Effector memory CD4-positive, alpha-beta T cell (primary cell): Measurements from ENCODE around the gene C2orf92.
"Not testable (repeated sequence)": the region's sequence is repeated elsewhere in the genome, so short reads cannot be mapped to it uniquely, and the experiment has no call there.

Experiments used
- DNase-seq, 3 donors: peaks; one replicate each; pipeline ENCODE4 v3.0.0-alpha.2; 2020
- H3K27ac ChIP-seq: 2 replicates; pipeline ENCODE4 v1.7.0; 2013; ENCODE audit warnings: mild to moderate bottlenecking, low read length, moderate library complexity; ENCODE audit not compliant: insufficient read depth, poor library complexity, severe bottlenecking
- H3K27me3 ChIP-seq: replicated peaks from 2 replicates; pipeline ENCODE4 v1.7.0; 2013; ENCODE audit warnings: mild to moderate bottlenecking, low read length; ENCODE audit not compliant: insufficient read depth, control insufficient read depth, poor library complexity, severe bottlenecking
- H3K36me3 ChIP-seq: 2 replicates; pipeline ENCODE4 v1.7.0; 2013; ENCODE audit warnings: mild to moderate bottlenecking, low read length, moderate library complexity; ENCODE audit not compliant: control insufficient read depth, insufficient read depth
- H3K4me1 ChIP-seq: 2 replicates; pipeline ENCODE4 v1.7.0; 2013; ENCODE audit warnings: low read length, mild to moderate bottlenecking; ENCODE audit not compliant: control insufficient read depth, insufficient read depth, poor library complexity, severe bottlenecking
- H3K4me3 ChIP-seq: 2 replicates; pipeline ENCODE4 v1.7.0; 2013; ENCODE audit warnings: low read length, low read depth, mild to moderate bottlenecking; ENCODE audit not compliant: insufficient read depth, poor library complexity, severe bottlenecking
- H3K9me3 ChIP-seq: 2 replicates; pipeline ENCODE4 v1.7.0; 2013; ENCODE audit warnings: mild to moderate bottlenecking, low read length, moderate library complexity; ENCODE audit not compliant: control insufficient read depth

C2orf92 gene

DNA sequence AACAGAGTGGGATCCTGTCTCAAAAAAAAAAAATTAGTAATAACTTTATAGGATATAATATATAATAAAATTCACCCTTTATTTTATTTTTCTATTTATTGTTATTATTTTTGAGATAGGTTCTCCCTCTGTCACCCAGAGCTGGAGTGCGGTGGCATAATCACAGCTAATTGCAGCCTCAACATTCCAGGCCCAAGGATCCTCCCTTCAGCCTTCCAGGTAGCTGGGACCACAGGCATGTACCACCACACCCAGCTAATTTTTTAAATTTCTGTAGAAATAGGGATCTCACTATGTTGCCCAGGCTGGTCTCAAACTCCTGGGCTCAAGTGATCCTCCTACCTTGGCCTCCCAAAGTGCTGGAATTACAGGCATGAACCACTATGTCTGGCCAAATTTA is 958 bp downstream of the C2orf92 start:
- H3K4me3 ChIP-seq = no peak overlapping the region
- no peak overlapping the region for H3K27ac ChIP-seq
- no peaks in the 10 kb centered on the region for H3K4me1 ChIP-seq
- DNase-seq = no peak
- no peaks in the 10 kb centered on the region for H3K36me3 ChIP-seq
- H3K9me3 ChIP-seq = no peaks in the 10 kb centered on the region
- H3K27me3 ChIP-seq = no peaks in the 10 kb centered on the region

DNA sequence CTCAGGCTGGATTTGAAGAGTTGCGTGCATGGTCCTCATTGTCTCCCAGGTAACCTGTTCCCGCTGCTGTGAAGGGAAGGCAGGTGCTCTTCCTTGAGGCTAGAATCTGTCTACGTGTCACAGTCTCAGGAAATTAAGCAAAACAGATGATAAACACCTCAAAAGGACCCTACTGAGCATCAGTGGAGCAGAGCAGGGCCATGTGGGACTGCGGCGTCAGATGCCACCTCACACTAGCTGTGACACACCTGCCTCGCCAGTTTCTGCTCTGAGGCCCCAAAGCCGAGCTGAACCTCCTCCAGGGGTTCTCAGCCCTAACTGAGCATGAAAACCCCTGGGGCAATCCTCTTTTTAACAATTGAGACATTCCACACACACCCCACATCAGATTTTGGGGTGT is 2.0 kb downstream of the C2orf92 start:
- DNase-seq = no peak
- Histone ChIP-seq H3K27me3 (no peaks in the 10 kb centered on the region), H3K4me1 (no peaks in the 10 kb centered on the region), H3K9me3 (no peaks in the 10 kb centered on the region), H3K4me3 (no peak overlapping the region), H3K27ac (no peak overlapping the region), H3K36me3 (no peaks in the 10 kb centered on the region)

DNA sequence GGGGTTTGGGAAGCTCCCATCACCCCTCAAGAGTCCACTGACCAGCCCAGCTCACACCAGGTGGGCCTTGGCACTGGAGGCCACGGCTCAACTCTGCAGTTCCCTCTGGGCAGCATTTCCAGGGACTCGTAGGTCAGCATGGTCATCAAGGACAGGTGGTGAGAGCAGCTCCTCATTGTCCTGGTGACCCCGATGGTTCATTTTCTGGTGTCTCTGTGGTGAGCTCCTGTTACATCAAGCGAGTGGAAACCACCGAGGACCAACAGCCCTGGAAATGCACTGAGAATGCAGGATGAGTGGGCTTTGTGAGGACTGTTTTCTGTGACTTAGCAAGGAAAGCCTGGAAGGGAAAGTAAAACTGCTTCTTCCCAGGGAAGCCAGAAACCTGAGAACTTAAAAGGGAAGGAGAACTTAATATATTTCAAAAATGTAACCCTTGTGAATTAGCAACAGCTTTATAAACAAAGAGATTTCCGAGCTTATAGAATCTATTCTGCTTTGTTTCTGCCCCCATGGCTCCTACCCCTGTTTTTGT is 3.2 kb downstream of the C2orf92 start:
- DNase-seq, H3K27me3 ChIP-seq, H3K9me3 ChIP-seq, H3K27ac ChIP-seq, H3K4me1 ChIP-seq, H3K4me3 ChIP-seq, H3K36me3 ChIP-seq: not testable (repeated sequence)

DNA sequence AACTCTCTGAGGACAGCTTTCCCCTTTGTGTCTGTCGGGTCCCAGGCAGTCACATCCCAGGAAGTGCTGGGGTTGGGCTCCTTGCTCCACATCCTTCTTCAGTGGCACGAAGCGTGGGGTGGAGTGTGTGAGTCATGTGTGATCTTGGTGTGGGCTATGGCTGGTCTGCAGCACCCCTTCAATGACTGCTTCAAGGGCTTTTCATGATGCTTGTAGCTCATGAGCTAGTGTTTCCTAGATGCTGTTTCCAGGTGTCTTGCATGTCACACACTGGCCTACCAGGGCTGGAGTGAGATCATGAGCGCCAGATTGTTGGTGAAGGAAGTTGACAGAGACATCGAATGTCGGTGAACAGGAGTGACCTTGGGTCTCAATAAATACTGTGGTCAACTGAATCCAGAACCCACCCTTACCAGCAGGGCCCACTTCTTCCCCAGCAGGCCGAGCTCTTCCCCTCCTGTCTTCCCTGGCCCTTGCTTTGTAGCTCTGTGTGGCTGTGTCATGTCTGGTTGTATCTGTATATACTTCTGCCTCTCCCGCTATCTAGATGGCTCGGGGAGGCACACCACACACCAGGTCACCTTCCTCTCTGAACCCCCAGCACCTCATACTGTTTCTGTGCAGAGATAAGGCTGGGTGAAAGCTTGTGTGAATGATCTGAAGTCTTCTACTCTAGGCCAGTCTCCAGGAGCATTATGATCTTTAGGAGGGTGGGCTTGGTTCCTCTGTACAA is 3.8 kb downstream of the C2orf92 start:
- Histone ChIP-seq H3K27me3 (no peaks in the 10 kb centered on the region), H3K4me1 (no peaks in the 10 kb centered on the region), H3K36me3 (no peaks in the 10 kb centered on the region), H3K27ac (no peak overlapping the region), H3K4me3 (no peak overlapping the region), H3K9me3 (no peaks in the 10 kb centered on the region)
- no peak for DNase-seq

DNA sequence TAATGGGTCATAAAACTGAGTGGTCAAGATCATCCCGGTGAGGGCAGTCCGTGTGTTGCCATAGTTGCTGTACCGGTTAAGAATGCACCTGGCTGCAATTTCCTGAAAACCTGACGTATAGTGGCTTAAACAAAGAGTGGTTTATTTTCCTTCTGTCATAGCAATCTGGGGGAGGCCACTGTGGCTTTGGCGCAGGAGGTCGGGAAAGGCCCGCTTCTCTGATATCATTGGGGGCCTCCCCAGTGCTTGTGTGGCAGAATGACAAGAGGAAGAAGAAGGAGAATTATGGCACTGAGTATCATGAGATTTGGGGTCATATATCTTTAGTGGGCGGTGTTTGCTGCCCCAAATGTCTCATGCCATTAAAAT is 4.4 kb downstream of the C2orf92 start:
- Histone ChIP-seq H3K9me3 (no peaks in the 10 kb centered on the region), H3K27ac (no peak overlapping the region), H3K27me3 (no peaks in the 10 kb centered on the region), H3K4me3 (no peak overlapping the region), H3K36me3 (no peaks in the 10 kb centered on the region), H3K4me1 (no peaks in the 10 kb centered on the region)
- DNase-seq = no peak

DNA sequence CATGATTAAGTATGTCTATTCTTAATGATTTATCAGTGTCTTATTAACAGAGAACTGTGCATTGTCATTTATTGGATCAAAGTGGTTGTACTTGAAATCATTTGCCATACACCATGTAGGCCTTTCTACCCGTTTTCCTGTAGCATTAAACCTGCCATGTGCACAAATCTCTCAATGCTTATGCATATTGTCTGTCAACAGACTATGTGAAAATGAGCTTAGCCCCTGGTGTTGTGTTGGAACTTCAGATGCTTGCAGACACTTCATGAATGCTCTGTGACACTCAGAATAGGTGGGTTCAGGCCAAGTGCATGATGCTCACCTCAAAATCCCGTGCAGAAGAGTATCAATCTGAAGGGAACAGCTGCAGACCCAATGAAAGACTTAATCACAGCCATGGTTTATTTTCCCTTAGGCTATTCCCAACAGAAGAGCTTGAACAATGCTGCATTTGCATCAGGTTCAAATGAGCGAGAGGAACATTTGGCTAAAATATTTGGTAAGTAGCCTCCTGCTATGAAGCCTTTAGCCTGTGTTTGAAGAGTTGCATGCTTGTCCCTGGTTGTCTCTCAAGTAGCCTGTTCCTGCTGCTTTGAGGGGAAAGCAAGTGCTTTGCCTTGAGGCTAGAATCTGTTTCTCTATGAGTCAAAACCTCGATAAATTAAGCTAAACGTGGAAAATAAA is 6.1 kb downstream of the C2orf92 start:
- Histone ChIP-seq H3K4me1 (no peaks in the 10 kb centered on the region), H3K27me3 (no peaks in the 10 kb centered on the region), H3K4me3 (no peak overlapping the region), H3K36me3 (no peaks in the 10 kb centered on the region), H3K27ac (no peak overlapping the region), H3K9me3 (no peaks in the 10 kb centered on the region)
- DNase-seq = no peak

DNA sequence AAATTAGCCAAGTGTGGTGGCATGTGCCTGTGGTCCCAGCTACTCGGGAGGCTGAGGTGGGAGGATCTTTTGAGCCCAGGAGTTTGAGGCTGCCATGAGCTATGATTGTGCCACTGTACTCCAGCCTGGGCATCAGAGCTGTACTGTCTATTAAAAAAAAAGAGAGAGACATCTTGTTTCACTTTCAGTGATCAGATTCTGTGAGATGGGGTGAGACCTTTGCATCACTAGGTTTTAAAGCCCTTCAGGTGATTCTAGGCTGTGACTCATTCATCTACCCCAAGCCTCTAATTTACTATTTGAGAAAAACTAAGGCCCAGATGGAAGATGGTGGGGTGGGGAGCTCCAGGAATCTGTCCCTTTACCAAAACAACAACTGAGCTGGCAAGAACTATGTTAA is 7.1 kb downstream of the C2orf92 start:
- Histone ChIP-seq H3K36me3 (no peaks in the 10 kb centered on the region), H3K27me3 (no peaks in the 10 kb centered on the region), H3K27ac (no peak overlapping the region), H3K4me1 (no peaks in the 10 kb centered on the region), H3K4me3 (no peak overlapping the region), H3K9me3 (no peaks in the 10 kb centered on the region)
- no peak for DNase-seq

DNA sequence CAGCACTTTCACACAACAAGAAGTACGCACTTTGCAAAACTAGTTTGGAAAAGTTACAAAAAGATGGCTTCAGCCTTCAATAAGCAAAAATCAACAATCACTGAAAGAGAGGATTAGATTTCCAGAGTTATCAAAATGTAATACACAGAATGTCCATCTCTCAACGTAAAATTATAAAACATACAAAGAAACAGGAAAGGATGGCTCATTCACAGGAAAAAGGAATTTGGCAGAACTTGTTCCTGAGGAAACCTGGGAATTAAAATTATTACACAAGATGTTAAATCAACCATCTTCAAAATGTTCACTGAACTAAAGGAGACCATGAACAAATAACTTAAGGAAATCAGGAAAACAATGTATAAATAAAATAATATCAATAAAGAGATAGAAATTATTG is 8.0 kb downstream of the C2orf92 start:
- no peak for DNase-seq
- Histone ChIP-seq H3K4me3 (no peak overlapping the region), H3K36me3 (no peaks in the 10 kb centered on the region), H3K27ac (no peak overlapping the region), H3K9me3 (no peaks in the 10 kb centered on the region), H3K4me1 (no peaks in the 10 kb centered on the region), H3K27me3 (no peaks in the 10 kb centered on the region)

DNA sequence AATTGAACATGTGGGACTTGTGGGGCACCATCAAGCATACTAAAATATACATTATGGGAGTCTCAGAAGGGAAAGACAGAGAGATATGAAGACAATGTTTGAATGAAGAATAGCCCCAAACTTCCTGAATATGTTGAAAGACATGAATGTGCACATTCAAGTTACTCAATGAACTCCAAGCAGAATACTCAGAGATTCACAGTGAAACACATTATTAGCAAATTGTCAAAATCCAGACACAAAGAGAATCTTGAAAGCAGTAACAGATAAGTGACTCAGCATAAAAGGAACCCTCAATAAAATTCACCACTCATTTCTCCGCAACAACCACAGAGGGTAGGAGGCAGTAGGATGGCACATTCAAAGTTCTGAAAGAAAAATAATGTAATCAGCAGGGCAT is 8.8 kb downstream of the C2orf92 start:
- DNase-seq = no peak
- no peak overlapping the region for H3K4me3 ChIP-seq
- H3K36me3 ChIP-seq = no peaks in the 10 kb centered on the region
- no peak overlapping the region for H3K27ac ChIP-seq
- no peaks in the 10 kb centered on the region for H3K9me3 ChIP-seq
- H3K27me3 ChIP-seq = no peaks in the 10 kb centered on the region
- no peaks in the 10 kb centered on the region for H3K4me1 ChIP-seq

DNA sequence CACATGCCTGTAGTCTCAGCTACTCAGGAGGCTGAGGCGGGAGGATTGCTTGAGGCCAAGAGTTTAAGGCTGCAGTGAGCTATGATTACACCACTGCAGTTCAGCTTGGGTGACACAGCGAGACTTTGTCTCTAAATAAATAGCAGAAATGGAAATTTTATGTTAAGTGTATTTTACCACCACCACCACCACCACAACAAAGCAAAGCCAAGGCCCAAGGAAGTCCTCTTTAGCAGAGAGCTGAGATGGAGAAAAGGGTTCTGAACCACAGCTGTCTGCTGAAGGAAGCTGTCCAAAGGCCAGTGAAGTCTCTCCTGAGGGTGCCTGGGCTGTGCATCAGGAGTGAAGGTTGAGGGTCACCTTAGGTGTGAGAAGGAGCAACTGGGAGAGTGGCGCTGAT is 17.7 kb downstream of the C2orf92 start:
- DNase-seq, H3K27ac ChIP-seq, H3K9me3 ChIP-seq, H3K36me3 ChIP-seq, H3K4me3 ChIP-seq, H3K27me3 ChIP-seq, H3K4me1 ChIP-seq: not testable (repeated sequence)
